Body of pancreas (tissue), 4 donors: Measurements from ENCODE around the gene EPHB1. TPM values are rescaled to one million over a fixed set of nuclear protein-coding genes. Genes with fewer than 3 reads are reported as not detected.

Source experiments
- ATAC-seq: fragments of 150-250 bp; one replicate; pipeline ENCODE4 v1.9.1; 2016
- DNase-seq, 4 donors: peaks; one replicate each; pipeline ENCODE4 v3.0.0-alpha.2; 2019
- H3K27ac ChIP-seq, 4 donors: fragments of 200-600 bp; sonication (generic); 1 replicate in 3 of 4; 2 replicates in 1 of 4; pipeline versions ENCODE4 v1.5.1 to v1.6.1; 2016 to 2019; ENCODE audit warnings: mild to moderate bottlenecking in 1 of 4, mixed read lengths in 1 of 4, moderate library complexity in 1 of 4
- H3K27me3 ChIP-seq, 2 donors: fragments of 200-600 bp; sonication (generic); one replicate each; pipeline ENCODE4 v1.6.0; 2016; ENCODE audit warnings: mild to moderate bottlenecking in 1 of 2
- H3K36me3 ChIP-seq, 2 donors: fragments of 200-600 bp; sonication (generic); replicated peaks in 1 of 2; 2 replicates each; pipeline ENCODE4 v1.5.1; 2016; ENCODE audit warnings: low read depth in 2 of 2; ENCODE audit not compliant: insufficient read depth in 1 of 2
- H3K4me1 ChIP-seq: fragments of 200-600 bp; sonication (generic); one replicate; pipeline ENCODE4 v1.6.0; 2016
- H3K4me3 ChIP-seq, 2 donors: fragments of 200-600 bp; sonication (generic); 1 replicate in 1 of 2; 2 replicates in 1 of 2; pipeline ENCODE4 v1.5.1; 2016 to 2019
- H3K9me3 ChIP-seq, 3 donors: fragments of 200-600 bp; sonication (generic); 1 replicate in 2 of 3; 2 replicates in 1 of 3; pipeline ENCODE4 v1.5.1; 2016
- POLR2A ChIP-seq, 3 donors: fragments of 450-650 bp; IDR thresholded peaks; one replicate each; pipeline ENCODE4 v1.6.1; 2016; ENCODE audit warnings: antibody characterized with exemption in 3 of 3, mild to moderate bottlenecking in 2 of 3
- WGBS, 2 donors: methylation state at CpG; one replicate each; pipeline ENCODE4 v1.1.5; 2017; 5-methylcytosine and 5-hydroxymethylcytosine counted together
- intact Hi-C: fragments of 100-400 bp; cut with DNase I; formaldehyde crosslinking; loops from one replicate; pipeline ENCODE4 v1.15.1; 2023
- total RNA-seq, 2 donors: library from RNA; depleted of rRNA; stranded (reverse); fragments of >200 nt; gene quantifications; one replicate each; pipeline ENCODE4 v1.1.0, GENCODE V29; 2016
- TF ChIP-seq, protein P1 (sequence below), 7 experiments: fragments of 450-650 bp in 4 of 7; fragments of 200-600 bp in 3 of 7; sonication (generic) in 3 of 7; IDR thresholded peaks; one replicate each; pipeline ENCODE4 v1.5.1; 2016 to 2019; ENCODE audit warnings: antibody characterized with exemption in 7 of 7

The EPHB1 gene
- total RNA-seq, 2 donors from 2014 or later = 1.3 TPM; not detected in 1

DNA sequence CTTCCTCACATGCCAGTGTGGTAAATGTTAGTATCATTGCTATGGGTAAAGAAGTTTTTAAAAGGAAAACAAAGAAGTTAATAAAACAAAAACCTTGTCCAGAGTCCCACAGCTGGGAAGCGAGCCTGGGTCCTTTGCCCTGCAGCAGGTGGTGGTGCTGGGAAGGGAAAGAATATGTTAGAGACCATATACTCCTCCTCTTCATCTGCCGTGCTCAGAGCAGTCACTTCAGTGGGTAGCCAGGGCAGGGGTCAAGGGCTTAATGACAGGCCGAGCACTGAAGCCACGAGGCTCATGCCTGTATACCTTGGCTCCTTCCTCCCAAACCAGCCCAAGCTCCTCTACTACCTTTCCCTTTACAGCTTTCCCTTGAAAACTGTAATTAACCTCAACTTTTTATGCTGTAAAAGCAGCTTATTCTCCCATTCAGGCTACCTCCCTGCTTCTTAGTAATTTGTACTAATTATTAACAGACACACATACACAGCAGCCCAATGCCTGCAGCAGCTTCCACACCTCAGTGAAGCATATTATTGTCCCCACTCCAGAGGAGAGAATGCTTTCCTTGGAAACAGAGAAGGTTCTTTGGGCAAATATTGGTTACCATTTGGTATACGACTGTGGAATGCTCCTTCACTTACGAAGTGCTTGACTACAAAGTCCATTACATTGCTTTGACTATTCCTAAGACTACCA, 362.1 kb downstream of the EPHB1 start:
- intact Hi-C loops = no loop called here
- no peaks in the 10 kb centered on the region for H3K27me3 ChIP-seq
- H3K4me1 ChIP-seq = no peaks in the 10 kb centered on the region
- no peak overlapping the region for H3K4me3 ChIP-seq
- DNase-seq (no peak), ATAC-seq (no peak)
- no peak overlapping the region for H3K27ac ChIP-seq
- TF ChIP-seq, protein P1, sequence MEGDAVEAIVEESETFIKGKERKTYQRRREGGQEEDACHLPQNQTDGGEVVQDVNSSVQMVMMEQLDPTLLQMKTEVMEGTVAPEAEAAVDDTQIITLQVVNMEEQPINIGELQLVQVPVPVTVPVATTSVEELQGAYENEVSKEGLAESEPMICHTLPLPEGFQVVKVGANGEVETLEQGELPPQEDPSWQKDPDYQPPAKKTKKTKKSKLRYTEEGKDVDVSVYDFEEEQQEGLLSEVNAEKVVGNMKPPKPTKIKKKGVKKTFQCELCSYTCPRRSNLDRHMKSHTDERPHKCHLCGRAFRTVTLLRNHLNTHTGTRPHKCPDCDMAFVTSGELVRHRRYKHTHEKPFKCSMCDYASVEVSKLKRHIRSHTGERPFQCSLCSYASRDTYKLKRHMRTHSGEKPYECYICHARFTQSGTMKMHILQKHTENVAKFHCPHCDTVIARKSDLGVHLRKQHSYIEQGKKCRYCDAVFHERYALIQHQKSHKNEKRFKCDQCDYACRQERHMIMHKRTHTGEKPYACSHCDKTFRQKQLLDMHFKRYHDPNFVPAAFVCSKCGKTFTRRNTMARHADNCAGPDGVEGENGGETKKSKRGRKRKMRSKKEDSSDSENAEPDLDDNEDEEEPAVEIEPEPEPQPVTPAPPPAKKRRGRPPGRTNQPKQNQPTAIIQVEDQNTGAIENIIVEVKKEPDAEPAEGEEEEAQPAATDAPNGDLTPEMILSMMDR (IDR thresholded peaks at IDR 0.05) = no peak
- TF ChIP-seq POLR2A (IDR thresholded peaks at IDR 0.05) = no peak
- no peaks in the 10 kb centered on the region for H3K9me3 ChIP-seq
- WGBS, 2 donors = 43 to 45% methylated on average over 6 of the region's 6 CpGs
- no peaks in the 10 kb centered on the region for H3K36me3 ChIP-seq

GRCh38 chr3:135158520-135158919, 363.5 kb downstream of the EPHB1 start:
- 74 to 81% methylated on average over 5 of the region's 5 CpGs for WGBS, 2 donors
- no peak overlapping the region for H3K27ac ChIP-seq
- ATAC-seq (no peak), DNase-seq (no peak)
- no peaks in the 10 kb centered on the region for H3K27me3 ChIP-seq
- TF ChIP-seq, protein P1 (IDR thresholded peaks at IDR 0.05) = no peak
- TF ChIP-seq POLR2A (IDR thresholded peaks at IDR 0.05) = no peak
- no peak overlapping the region for H3K4me3 ChIP-seq
- intact Hi-C loops = no loop called here
- H3K36me3 ChIP-seq = no peaks in the 10 kb centered on the region
- no peaks in the 10 kb centered on the region for H3K4me1 ChIP-seq
- H3K9me3 ChIP-seq = no peaks in the 10 kb centered on the region

DNA sequence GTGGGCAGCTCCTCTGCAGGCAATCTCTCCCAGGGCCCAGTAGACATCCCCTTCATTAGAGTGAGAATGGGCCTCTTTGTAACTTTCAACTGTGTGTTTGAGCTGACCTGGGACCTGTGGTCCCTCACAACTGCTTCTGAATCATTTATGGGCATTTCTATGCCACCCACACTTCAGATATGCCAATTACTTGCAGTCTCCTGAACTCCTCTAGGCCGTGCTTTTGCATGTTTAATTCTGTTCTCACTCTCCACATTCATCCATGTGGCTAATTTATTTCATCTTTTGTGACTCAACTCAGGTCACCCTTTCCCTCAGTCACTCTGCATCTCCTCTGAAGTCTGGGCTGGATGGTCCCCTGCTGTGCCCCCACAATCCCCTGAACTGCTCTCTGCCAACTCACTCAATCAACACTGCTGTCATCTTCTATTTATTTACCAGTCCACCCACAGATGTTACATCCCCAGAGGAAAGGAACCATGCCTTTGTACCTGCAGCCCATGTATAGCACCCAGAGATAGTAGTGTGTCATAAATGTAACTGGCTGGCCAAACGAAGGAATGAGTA, 364.7 kb downstream of the EPHB1 start:
- no peaks in the 10 kb centered on the region for H3K36me3 ChIP-seq
- ATAC-seq (no peak), DNase-seq (no peak)
- no peak overlapping the region for H3K27ac ChIP-seq
- WGBS, 2 donors = 31 to 34% methylated on average over 2 of the region's 2 CpGs
- H3K4me3 ChIP-seq = no peak overlapping the region
- TF ChIP-seq, protein P1 (IDR thresholded peaks at IDR 0.05) = no peak
- TF ChIP-seq POLR2A (IDR thresholded peaks at IDR 0.05) = no peak
- H3K27me3 ChIP-seq = no peaks in the 10 kb centered on the region
- H3K4me1 ChIP-seq = no peaks in the 10 kb centered on the region
- H3K9me3 ChIP-seq = no peaks in the 10 kb centered on the region
- intact Hi-C loops = no loop called here

- WGBS, 2 donors = 50 to 56% methylated on average over 1 of the region's 1 CpG
- intact Hi-C loops = no loop called here
- Histone ChIP-seq H3K27me3 (no peaks in the 10 kb centered on the region), H3K9me3 (no peaks in the 10 kb centered on the region), H3K27ac (no peak overlapping the region), H3K4me1 (no peaks in the 10 kb centered on the region), H3K4me3 (no peak overlapping the region), H3K36me3 (no peaks in the 10 kb centered on the region)
- no peak for DNase-seq
- TF ChIP-seq, protein P1 (IDR thresholded peaks at IDR 0.05) = no peak
- TF ChIP-seq POLR2A (IDR thresholded peaks at IDR 0.05) = no peak
- no peak for ATAC-seq
Observed at GRCh38 chr3:135161425-135161824, 366.4 kb downstream of the EPHB1 start.

DNA sequence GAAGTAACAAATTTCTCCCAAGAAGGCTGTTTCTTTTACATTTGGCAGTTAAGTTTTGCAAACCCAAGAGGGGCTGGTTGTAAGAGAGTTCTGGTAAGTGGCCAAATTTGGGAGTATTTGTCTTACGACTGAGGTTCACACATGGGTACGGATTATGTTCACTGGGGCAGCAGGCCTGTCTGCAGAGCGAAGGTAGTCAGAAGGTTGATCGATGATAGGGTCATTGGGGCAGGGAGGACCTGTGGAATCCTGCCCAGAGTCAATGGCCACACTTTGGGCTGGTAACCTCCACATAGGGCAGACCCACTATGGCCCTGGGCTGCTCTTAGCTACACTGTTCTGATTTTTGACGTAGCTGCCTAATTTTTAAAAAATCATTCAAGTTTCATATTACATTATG, 368.6 kb downstream of the EPHB1 start:
- no peaks in the 10 kb centered on the region for H3K9me3 ChIP-seq
- no peak for TF ChIP-seq POLR2A (IDR thresholded peaks at IDR 0.05)
- TF ChIP-seq, protein P1 (IDR thresholded peaks at IDR 0.05) = no peak
- no peak overlapping the region for H3K4me3 ChIP-seq
- WGBS, 2 donors = 85 to 92% methylated on average over 5 of the region's 5 CpGs
- no peak for DNase-seq
- no peaks in the 10 kb centered on the region for H3K27me3 ChIP-seq
- no peaks in the 10 kb centered on the region for H3K4me1 ChIP-seq
- H3K36me3 ChIP-seq = no peaks in the 10 kb centered on the region
- intact Hi-C loops = no loop called here
- ATAC-seq = no peak
- H3K27ac ChIP-seq = no peak overlapping the region
